DMS53 treated with DMSO at 0.1 percent for 48 hours (cell line): Measurements from ENCODE around the gene TBC1D3C.
"Not testable (repeated sequence)": the region's sequence is repeated elsewhere in the genome, so short reads cannot be mapped to it uniquely, and the experiment has no call there.

Experiments used
- DNase-seq: peaks from one replicate; lab custom pipeline; 2025; ENCODE audit not compliant: unreplicated experiment; lab: John Stamatoyannopoulos, UW

The TBC1D3C gene

GRCh38 chr17:38068534-38068933 is at the start of gene TBC1D3C:
Gene TBC1D3C (minus strand): TSS chr17:38068634. CDS start chr17:38067066, 1,568 bp downstream.
- not testable (repeated sequence) for DNase-seq

GRCh38 chr17:38099262-38099661 is 30.8 kb upstream of the TBC1D3C start:
- not testable (repeated sequence) for DNase-seq

GRCh38 chr17:38094059-38094694 is 25.7 kb upstream of the TBC1D3C start:
- not testable (repeated sequence) for DNase-seq

GRCh38 chr17:38088120-38088519 is 19.7 kb upstream of the TBC1D3C start:
- DNase-seq: not testable (repeated sequence)

GRCh38 chr17:38087344-38087743 is 18.9 kb upstream of the TBC1D3C start:
- DNase-seq: not testable (repeated sequence)
